Left kidney (tissue), 2 donors: ENCODE data around the gene RERE. TPM values are rescaled to one million over a fixed set of nuclear protein-coding genes. Genes with fewer than 3 reads are reported as not detected.

Experiments used
- DNase-seq: peaks from one replicate; pipeline ENCODE4 v3.0.0-alpha.2; 2013
- polyA plus RNA-seq: library from polyadenylated mRNA; unstranded; fragments of 120-200 nt; gene quantifications from one replicate; pipeline ENCODE4 v1.2.1, GENCODE V29; 2013; ENCODE audit not compliant: insufficient read length

RERE gene
- polyA plus RNA-seq, 1 donor, result 163 TPM

GRCh38 chr1:8551057-8551456 is 266.4 kb downstream of the RERE start:
- DNase-seq, result no peak

GRCh38 chr1:8547791-8548190 is 269.6 kb downstream of the RERE start:
- no peak for DNase-seq

- DNase-seq, result no peak
Measured at GRCh38 chr1:8545078-8545477, 272.4 kb downstream of the RERE start.

- no peak for DNase-seq
Measured at GRCh38 chr1:8544644-8545043, 272.8 kb downstream of the RERE start.

GRCh38 chr1:8543965-8544364 is 273.5 kb downstream of the RERE start:
- no peak for DNase-seq

GRCh38 chr1:8541961-8542521 is 275.4 kb downstream of the RERE start:
- DNase-seq, result no peak

- DNase-seq, result no peak
Measured at GRCh38 chr1:8540971-8541370, 276.5 kb downstream of the RERE start.

- DNase-seq, result peak; percentile 58
Measured at GRCh38 chr1:8540261-8540941, 277.0 kb downstream of the RERE start.

GRCh38 chr1:8539683-8540082 is 277.8 kb downstream of the RERE start:
- DNase-seq, result no peak

GRCh38 chr1:8538502-8538901 is 278.9 kb downstream of the RERE start:
- DNase-seq, result no peak

GRCh38 chr1:8537991-8538390 is 279.4 kb downstream of the RERE start:
- DNase-seq, result no peak

GRCh38 chr1:8536515-8536914 is 280.9 kb downstream of the RERE start:
- no peak for DNase-seq

GRCh38 chr1:8533907-8534306 is 283.5 kb downstream of the RERE start:
- DNase-seq, result no peak

GRCh38 chr1:8533124-8533523 is 284.3 kb downstream of the RERE start:
- DNase-seq, result no peak

GRCh38 chr1:8529901-8530300 is 287.5 kb downstream of the RERE start:
- no peak for DNase-seq

- no peak for DNase-seq
Measured at GRCh38 chr1:8527941-8528340, 289.5 kb downstream of the RERE start.

- DNase-seq, result peak; percentile 94
Measured at GRCh38 chr1:8525558-8526275, 291.7 kb downstream of the RERE start.

GRCh38 chr1:8525216-8525557 is 292.3 kb downstream of the RERE start:
- no peak for DNase-seq

GRCh38 chr1:8524627-8525157 is 292.7 kb downstream of the RERE start:
- DNase-seq, result no peak

GRCh38 chr1:8523666-8524206 is 293.7 kb downstream of the RERE start:
- no peak for DNase-seq

GRCh38 chr1:8520483-8520966 is 296.9 kb downstream of the RERE start:
- no peak for DNase-seq

- no peak for DNase-seq
Measured at GRCh38 chr1:8519167-8519566, 298.3 kb downstream of the RERE start.

GRCh38 chr1:8518490-8518801 is 299.0 kb downstream of the RERE start:
- DNase-seq, result no peak
